Stimulated activated CD8-positive, alpha-beta memory T cell treated with anti-CD3 and anti-CD28 coated beads, Interleukin-7, amount 100 ng/mL, for 4 hours (primary cell): ENCODE results near the gene UCKL1.
"Not testable (repeated sequence)": the region's sequence is repeated elsewhere in the genome, so short reads cannot be mapped to it uniquely, and the experiment has no call there.

Experiments used
- DNase-seq, 2 donors: peaks; one replicate each; pipeline ENCODE4 v3.0.0-alpha.2; 2020; ENCODE audit warnings: low read depth in 2 of 2

Gene UCKL1

DNA sequence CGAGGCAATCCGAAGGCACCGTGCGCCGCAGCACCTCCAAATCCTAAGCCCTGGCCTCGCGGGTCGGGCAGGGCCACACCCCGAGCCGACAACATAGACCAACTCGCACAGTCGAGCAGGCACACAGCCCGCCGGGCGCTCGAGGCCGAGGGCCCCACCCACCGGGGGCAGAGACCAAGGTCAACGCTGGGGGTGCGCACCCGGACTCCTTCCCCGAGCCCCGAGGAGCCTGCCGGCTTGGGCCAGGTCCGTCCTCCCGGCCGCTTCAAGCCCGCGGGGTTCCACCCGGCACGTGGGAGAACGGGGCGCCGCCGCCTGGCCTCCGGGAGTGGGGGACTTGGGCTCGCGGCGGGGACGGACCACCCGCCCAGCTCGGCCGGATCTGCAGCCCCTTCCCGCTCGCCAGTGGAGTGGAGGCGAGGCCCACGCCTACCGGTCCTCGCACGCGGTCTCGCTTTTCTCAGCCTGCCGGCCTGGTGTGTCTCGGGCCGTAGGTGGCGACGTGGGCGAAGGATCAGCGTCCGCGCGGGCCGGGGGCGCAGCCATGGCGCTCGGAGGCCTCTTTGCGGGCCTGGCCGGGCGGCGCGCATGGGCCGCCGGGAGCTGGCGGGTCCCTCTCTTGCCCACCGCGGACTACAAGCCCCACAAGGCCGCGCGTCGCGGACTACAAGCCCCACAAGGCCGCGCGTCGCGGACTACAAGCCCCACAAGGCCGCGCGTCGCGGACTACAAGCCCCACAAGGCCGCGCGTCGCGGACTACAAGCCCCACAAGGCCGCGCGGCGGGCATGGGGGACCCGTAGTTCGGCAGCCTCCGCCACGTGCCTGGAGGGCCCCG, at the start of gene UCKL1:
UCKL1 (minus strand) TSS at position 590 of the 837 bp plus-strand sequence; CDS start at position 546, 44 bp downstream.
- peak; percentile 78 to 89 for DNase-seq

GRCh38 chr20:64005394-64005793, 49.2 kb upstream of the UCKL1 start:
- no peak for DNase-seq

DNA sequence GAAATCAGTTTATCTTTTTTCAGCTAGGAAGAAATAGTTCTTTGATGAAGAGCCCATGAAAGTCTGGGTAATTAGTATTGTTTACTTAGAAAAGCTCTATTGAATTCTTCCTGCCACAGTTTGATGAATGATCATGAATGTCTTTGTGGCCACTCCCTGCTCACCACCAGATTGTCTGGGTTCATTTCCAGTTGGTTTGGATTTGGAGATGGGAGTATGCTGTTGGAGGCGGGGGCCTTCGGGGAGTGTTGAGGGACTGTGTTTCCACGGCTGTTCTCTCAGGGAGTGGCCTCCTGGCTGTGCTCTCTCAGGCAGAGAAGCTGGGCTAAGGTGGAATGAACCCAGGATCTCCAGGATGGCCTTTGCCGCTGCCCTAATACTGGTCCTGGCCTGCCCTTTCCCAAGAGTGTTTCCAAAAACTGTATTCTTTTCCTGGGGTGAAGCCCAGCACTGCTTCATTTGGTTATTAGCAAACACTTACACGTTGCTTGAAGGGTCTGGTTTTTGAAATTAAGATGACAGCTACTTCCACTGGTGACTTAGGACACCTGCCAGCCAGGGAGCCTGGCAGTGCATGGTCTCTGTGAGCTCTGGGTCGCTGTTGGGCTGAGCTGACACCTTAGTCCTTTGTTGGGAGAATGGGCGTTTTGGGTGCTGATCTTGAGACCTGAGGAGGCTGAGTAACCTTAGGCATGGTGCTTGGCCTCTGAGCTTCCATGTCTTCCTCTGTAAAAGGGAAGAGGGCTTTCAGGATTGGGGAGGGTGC, 47.9 kb upstream of the UCKL1 start:
- DNase-seq = no peak

GRCh38 chr20:64001607-64002011, 45.4 kb upstream of the UCKL1 start:
- DNase-seq = no peak

GRCh38 chr20:64000906-64001305, 44.7 kb upstream of the UCKL1 start:
- DNase-seq = no peak

DNA sequence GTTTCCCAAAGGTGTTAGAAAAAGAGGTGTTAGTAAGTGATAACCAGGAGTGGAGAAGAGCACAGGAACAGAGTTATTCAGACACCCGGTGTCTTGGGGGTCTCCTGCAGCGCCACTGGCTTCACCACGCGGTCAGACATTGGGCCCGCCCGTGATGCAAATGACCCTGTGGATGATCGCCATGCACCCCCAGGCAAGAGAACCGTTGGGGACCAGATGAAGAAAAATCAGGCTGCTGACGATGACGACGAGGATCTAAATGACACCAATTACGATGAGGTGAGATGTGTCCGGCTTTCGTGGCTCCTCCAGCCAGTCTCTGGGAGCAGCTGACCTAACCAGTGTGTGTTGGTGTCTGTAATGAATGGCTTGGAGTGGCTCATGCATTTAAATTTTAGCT, 26.7 kb upstream of the UCKL1 start:
- no peak for DNase-seq

DNA sequence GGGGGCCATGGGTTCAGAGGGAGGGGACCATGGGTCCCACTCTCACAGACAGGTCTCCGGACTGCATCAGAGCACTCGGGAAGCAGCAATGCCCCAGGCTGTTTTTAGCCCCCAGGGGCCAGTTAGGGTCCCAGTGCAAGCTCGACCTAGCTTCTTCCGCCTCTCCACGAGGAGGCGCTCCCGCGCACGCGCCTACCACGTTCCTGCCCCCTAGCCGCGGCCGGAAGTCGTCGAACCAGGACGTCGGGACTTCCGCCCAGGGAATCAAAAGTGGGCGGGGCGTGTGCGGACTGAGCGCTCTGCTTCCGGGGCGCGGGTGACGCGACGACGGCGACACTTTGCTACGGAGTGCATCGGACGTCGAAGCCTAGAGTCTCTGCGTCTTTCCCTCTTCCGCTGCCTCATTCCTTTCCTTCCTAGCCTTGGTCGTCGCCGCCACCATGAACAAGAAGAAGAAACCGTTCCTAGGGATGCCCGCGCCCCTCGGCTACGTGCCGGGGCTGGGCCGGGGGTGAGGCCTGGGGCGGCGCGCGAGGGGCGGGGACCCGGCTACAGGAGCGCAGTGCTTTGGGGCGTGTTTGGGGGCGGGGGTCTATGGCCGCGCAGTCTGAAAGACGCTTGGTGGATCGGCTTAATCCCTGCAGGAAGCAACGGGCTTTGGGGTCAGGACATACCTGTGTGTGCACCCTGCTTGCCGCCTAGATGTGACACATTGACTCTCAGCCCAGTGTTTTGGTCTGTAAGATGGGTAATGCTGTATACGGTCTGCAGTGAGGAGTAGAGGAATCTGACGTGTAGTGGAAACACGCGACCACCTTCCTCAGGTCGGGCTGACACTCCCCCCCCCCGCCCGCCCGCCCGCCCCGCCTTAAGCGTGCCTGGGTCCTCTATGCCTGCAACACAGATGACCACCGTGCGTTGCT, 24.9 kb upstream of the UCKL1 start, which contains the start of gene PRPF6:
PRPF6 (plus strand) TSS at position 327 of the 923 bp plus-strand sequence; CDS start at position 441, 114 bp downstream.
- DNase-seq = peak; percentile 89 to 93

GRCh38 chr20:63980317-63980805, 24.1 kb upstream of the UCKL1 start:
- DNase-seq = no peak

- DNase-seq = peak; percentile 77 to 85
Measured at GRCh38 chr20:63979557-63980316, 23.5 kb upstream of the UCKL1 start, which contains the start of gene SAMD10. Gene SAMD10, minus strand, starts transcription at chr20:63979642. Its CDS starts 175 bp downstream, at chr20:63979467.

DNA sequence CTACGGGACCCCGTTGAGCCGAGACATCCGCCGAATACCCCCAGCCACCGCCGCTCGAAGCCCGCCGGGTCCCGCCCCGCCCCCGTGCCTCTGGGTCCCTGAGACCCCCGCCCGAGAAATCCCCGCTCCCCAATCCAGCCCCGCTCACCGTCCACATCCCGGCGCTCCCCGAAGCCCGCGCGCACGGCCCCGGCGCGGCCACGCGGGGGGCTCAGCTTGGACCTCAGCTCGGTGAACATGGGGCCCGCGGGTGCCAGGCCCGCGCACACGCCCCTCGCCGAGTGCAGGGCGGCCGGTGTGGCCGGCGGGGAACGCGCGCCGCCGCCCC, 23.0 kb upstream of the UCKL1 start:
- no peak for DNase-seq

DNA sequence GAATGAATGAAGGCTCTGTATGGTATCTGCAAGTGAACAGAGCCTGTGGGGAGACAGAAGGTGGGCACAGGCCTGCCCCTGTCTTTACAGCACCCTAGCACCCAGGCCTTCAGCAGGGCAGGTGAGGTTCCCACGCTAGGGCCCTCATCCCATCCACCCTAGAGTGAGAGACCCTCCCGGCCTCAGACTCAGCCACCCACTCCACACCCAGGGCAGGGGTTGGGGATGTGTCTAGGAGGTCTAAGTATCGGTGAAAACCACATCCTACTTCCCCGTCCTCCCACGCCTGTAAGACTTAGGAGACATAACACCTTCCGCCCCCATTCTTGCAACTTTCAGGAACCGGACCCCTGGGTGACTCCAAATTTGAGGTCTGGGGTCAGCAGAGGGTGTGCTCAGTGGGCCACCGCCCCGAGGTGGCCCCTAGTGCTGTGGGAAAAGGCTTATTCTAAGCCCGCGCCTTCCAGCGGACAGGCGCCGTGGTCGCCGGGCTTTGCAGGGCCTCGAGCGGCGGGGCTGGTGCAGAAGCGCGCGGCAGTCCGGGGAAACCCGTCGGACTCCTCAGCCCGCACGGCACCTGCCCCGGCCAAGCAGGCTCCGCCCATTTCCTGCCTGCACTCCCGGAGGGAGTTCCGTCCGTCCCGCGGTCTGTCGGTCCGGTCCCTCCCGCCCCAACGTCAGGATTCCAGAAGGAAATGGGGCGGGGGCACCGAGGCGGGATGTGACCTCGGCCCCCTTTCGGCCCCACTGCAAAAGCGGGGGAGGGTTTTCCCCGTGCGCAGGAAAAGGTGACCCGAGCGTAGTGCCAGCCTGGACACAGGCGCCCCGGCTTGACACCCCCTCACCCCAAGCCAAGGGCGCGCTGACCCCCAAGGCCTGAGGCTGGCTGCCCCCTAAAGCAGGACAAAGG, 22.4 kb upstream of the UCKL1 start:
- peak in 1 of 2 donors; percentile 57 for DNase-seq

DNA sequence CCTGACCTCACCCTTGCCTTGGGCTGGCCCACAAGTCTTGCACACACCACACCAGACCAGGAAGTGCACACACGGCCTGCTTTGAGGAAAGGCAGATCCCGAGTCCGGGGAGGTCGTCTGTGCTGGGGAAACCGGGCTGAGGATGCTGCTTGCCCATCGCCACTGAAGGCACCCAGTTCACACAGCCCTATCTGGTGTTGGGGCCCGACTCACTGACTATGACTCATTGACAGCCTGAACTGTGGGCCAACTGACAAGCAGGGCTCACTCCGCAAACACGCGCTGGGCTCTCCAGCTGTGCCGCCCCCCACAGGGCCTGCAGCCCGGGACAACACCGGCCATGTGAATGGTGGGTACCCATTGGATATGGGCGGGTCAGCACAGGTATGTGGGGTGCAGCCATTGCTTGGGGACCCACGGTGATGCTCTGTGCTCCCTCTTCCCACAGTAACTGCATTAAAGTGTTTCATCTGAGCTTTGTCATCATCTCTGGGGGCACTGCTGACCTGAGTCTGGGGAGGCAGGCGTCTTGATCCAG, 21.6 kb upstream of the UCKL1 start:
- DNase-seq = peak in 1 of 2 donors; percentile 64

GRCh38 chr20:63976980-63977738, 20.9 kb upstream of the UCKL1 start:
- no peak for DNase-seq

- not testable (repeated sequence) for DNase-seq
Measured at GRCh38 chr20:63976511-63976910, 20.3 kb upstream of the UCKL1 start.

DNA sequence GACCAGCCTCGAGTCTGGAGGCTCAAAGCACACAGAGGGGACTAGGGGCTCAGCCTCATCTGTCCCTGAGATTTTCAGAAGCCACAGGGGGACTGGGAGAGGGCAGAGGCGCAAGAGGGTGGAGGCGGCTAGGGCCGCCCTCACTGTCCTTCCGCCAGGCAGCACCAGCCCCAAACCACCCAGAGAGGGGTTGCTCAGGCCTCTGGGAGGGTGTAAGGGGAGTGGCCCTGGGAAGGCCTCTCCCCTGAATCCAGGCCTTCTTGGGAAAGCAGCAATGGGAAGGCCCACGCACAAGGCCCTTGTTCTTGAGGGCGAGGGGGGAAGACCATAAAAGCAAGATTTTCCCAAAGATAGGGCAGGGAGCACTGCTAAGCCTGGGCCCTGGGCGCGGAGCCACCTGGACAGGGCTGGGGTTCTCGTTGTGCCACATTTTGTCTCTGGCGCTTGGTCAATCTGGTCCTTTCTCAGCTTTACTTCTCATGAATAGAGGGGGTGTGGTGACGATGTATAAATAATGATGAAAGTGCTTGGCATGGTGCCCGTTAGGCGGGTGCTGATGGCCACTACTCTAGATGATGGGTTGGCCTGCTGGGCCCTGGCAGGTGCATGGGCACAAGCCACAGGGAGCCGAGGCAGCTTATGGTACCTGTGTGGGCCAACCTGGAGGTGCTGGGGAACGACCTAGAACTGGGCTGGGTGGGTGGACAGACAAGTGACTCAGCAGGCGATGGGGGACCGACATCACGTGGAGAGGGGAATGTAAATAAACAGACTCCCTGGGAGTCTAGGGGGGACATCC, 18.4 kb upstream of the UCKL1 start:
- DNase-seq = no peak

GRCh38 chr20:63973636-63974401, 17.6 kb upstream of the UCKL1 start:
- DNase-seq = peak in 1 of 2 donors; percentile 65

DNA sequence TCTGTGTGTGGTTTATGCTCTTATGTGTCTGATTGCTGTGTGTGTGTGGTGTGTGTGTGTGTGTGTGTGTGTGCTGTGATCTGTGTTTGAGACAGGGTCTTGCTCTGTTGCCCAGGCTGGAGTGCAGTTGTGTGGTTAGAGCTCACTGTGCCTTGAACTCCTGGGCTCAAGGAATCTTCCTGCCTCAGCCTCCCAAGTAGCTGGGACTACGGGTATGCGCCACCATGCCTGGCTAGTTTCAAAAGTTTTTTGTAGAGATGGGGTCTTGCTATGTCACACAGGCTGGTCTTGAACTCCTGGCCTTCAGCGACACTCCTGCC, 16.9 kb upstream of the UCKL1 start:
- no peak for DNase-seq
